ENCODE results near the gene CHML.

CHML gene

GRCh38 chr1:241637604-241638003, 2.6 kb downstream of the CHML start:
- no peak overlapping the region for H3K27ac Mint-ChIP-seq
- H3K4me3 Mint-ChIP-seq, result peak overlapping the region; percentile 82
- H3K27me3 Mint-ChIP-seq, result no peaks in the 10 kb centered on the region
- H3K4me1 Mint-ChIP-seq, result peaks cover 51% of the 10 kb centered on the region
- H3K36me3 Mint-ChIP-seq, result peaks cover 13% of the 10 kb centered on the region
- H3K9me3 Mint-ChIP-seq, result no peaks in the 10 kb centered on the region

GRCh38 chr1:241637046-241637590, 3.1 kb downstream of the CHML start:
- no peaks in the 10 kb centered on the region for H3K9me3 Mint-ChIP-seq
- H3K27ac Mint-ChIP-seq, result no peak overlapping the region
- peak overlapping the region; percentile 82 for H3K4me3 Mint-ChIP-seq
- no peaks in the 10 kb centered on the region for H3K27me3 Mint-ChIP-seq
- peaks cover 55% of the 10 kb centered on the region for H3K4me1 Mint-ChIP-seq
- peaks cover 13% of the 10 kb centered on the region for H3K36me3 Mint-ChIP-seq

DNA sequence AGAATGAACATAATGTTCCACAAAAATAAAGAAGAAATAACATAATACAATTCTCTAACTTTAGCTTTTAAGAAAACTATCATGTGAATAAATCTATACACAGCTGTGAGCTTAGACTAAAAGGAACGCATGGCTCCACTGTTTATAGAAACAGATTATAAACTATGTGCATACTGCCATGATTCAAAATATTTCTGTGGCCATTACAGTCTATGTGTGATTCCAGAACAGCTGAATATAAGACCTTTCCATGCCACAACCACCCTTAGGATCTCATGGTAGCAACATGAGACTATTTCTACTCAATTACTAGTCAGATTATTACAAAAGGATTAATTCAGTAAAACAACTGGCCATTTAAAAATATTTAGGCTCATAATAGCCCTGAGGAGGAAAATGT, 3.9 kb downstream of the CHML start:
- peak overlapping the region; percentile 52 for H3K4me3 Mint-ChIP-seq
- H3K27me3 Mint-ChIP-seq, result no peaks in the 10 kb centered on the region
- peaks cover 13% of the 10 kb centered on the region for H3K36me3 Mint-ChIP-seq
- H3K9me3 Mint-ChIP-seq, result no peaks in the 10 kb centered on the region
- peaks cover 62% of the 10 kb centered on the region for H3K4me1 Mint-ChIP-seq
- H3K27ac Mint-ChIP-seq, result no peak overlapping the region

- no peaks in the 10 kb centered on the region for H3K27me3 Mint-ChIP-seq
- H3K4me1 Mint-ChIP-seq, result peaks cover 58% of the 10 kb centered on the region
- no peaks in the 10 kb centered on the region for H3K9me3 Mint-ChIP-seq
- H3K36me3 Mint-ChIP-seq, result peaks cover 13% of the 10 kb centered on the region
- H3K4me3 Mint-ChIP-seq, result no peak overlapping the region
- H3K27ac Mint-ChIP-seq, result no peak overlapping the region
These were observed 4.5 kb downstream of the CHML start for GRCh38 chr1:241635556-241636152.

- H3K27me3 Mint-ChIP-seq, result no peaks in the 10 kb centered on the region
- no peak overlapping the region for H3K27ac Mint-ChIP-seq
- H3K4me3 Mint-ChIP-seq, result no peak overlapping the region
- peaks cover 13% of the 10 kb centered on the region for H3K36me3 Mint-ChIP-seq
- no peaks in the 10 kb centered on the region for H3K9me3 Mint-ChIP-seq
- H3K4me1 Mint-ChIP-seq, result peaks cover 63% of the 10 kb centered on the region
These were observed 7.2 kb downstream of the CHML start for GRCh38 chr1:241632987-241633386.

DNA sequence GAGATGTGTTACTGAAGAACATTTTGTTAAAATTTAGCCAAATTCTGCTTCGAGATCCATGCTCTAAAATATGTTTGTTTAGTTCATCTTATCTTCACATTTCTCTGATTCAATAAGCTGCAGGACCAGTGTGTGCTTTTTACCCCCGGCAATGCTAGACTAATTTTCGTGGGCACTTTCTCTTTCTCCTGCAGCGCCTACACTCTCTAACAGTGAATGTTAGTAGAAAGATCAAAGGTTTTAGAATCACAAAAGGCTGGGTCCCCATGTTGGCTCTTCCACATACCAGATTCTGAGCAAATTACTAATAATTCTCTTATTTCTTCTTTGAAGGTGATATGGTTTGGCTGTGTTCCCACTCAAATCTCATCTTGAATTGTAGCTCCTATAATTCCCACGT, 8.5 kb downstream of the CHML start:
- H3K27me3 Mint-ChIP-seq, result no peaks in the 10 kb centered on the region
- H3K27ac Mint-ChIP-seq, result no peak overlapping the region
- H3K9me3 Mint-ChIP-seq, result no peaks in the 10 kb centered on the region
- peaks cover 13% of the 10 kb centered on the region for H3K36me3 Mint-ChIP-seq
- H3K4me1 Mint-ChIP-seq, result peaks cover 59% of the 10 kb centered on the region
- peak overlapping the region; percentile 53 for H3K4me3 Mint-ChIP-seq

DNA sequence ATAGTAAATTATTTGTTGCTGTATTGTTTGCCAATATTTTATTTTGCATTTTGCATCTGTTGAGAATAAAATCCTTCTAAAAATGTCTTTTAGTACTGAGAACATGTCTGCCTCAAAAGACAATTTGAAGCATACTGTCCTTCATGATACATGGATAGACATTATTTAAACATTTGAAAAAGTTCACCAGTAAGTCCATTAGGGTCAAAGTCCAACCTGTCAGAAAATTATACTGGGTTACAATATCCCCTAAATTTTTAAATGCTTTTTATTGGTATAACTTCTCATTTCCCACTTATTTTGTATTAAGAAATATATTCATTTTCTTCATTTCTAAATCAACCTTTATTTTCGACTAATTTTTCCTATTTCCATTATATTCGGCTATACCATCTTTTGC, 9.3 kb downstream of the CHML start:
- Mint-ChIP-seq H3K36me3 (peaks cover 13% of the 10 kb centered on the region), H3K4me3 (no peak overlapping the region), H3K27ac (no peak overlapping the region), H3K27me3 (no peaks in the 10 kb centered on the region), H3K4me1 (peaks cover 51% of the 10 kb centered on the region), H3K9me3 (no peaks in the 10 kb centered on the region)

GRCh38 chr1:241630476-241630875, 9.7 kb downstream of the CHML start:
- H3K27ac Mint-ChIP-seq, result no peak overlapping the region
- no peaks in the 10 kb centered on the region for H3K9me3 Mint-ChIP-seq

GRCh38 chr1:241630005-241630404, 10.2 kb downstream of the CHML start:
- peaks cover 42% of the 10 kb centered on the region for H3K4me1 Mint-ChIP-seq
- no peaks in the 10 kb centered on the region for H3K9me3 Mint-ChIP-seq
- no peak overlapping the region for H3K4me3 Mint-ChIP-seq
- H3K27me3 Mint-ChIP-seq, result no peaks in the 10 kb centered on the region
- H3K27ac Mint-ChIP-seq, result peak overlapping the region; percentile 41
- peaks cover 6% of the 10 kb centered on the region for H3K36me3 Mint-ChIP-seq

More at GRCh38 chr1:241630476-241630875, 9.7 kb downstream of the CHML start:
- Mint-ChIP-seq H3K27me3 (no peaks in the 10 kb centered on the region), H3K4me1 (peaks cover 47% of the 10 kb centered on the region), H3K36me3 (peaks cover 11% of the 10 kb centered on the region), H3K4me3 (no peak overlapping the region)

DNA sequence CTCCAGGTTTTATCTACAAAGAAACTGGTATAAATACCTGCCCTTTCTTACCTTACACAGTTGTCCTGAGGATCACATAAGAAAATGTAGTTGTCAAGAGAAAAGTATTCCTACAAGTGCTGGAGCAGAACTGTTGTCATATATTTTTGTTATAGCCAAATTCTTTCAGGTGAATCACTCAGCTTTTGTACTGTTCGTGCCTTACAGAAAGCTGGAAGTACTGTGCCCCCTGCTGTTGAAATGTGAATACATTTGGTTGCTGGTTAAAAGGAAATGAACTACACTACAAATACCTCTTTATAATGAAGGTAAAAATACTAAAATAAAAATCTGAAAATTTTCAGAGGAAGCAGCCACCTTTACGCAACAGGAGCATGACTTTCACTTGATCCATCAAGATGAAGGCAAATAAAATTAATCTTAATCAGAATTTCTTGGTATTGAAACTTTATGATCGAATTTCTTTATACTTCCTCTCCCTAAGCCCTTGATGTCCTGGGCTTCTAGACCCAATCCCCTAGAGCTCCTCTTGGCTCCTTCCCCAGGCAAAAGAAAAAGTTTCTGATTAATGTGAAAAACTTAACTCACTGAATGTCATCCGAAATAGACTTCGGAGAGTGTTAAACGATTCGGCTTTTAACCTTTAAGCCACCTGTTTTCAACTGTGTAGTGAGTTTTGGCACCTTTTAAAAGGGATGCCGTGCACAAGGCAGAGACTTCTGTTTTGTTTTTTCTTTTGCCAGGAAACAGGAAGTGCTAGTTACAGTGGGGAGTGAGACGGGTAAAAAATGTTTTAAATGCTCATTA, 12.5 kb downstream of the CHML start:
- no peaks in the 10 kb centered on the region for H3K27me3 Mint-ChIP-seq
- H3K9me3 Mint-ChIP-seq, result no peaks in the 10 kb centered on the region
- H3K36me3 Mint-ChIP-seq, result no peaks in the 10 kb centered on the region
- H3K4me3 Mint-ChIP-seq, result peak overlapping the region; percentile 64
- peaks cover 39% of the 10 kb centered on the region for H3K4me1 Mint-ChIP-seq
- H3K27ac Mint-ChIP-seq, result peak overlapping the region; percentile 95

DNA sequence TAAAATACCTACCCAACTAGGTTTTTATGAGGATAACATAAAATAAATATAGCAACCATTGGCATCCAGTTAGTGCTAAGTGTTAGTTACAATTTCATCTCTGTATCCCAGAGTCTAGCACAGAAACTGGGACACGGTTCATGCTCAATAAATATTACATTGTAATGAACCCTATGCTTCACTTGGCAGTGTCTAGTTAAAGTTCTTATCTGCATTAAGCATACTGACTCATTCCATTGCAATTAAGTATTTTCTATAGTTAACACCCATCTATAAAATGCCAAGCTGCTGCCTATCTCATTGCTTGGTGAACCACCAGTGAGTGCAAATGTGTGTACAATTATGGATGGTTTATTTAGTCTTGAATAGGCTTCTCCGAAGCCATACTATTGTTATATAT, 15.2 kb downstream of the CHML start:
- Mint-ChIP-seq H3K27ac (no peak overlapping the region), H3K36me3 (no peaks in the 10 kb centered on the region), H3K4me1 (peaks cover 25% of the 10 kb centered on the region), H3K27me3 (no peaks in the 10 kb centered on the region), H3K4me3 (no peak overlapping the region), H3K9me3 (no peaks in the 10 kb centered on the region)

- Mint-ChIP-seq H3K4me1 (peaks cover 6% of the 10 kb centered on the region), H3K9me3 (no peaks in the 10 kb centered on the region), H3K27ac (no peak overlapping the region), H3K4me3 (no peak overlapping the region), H3K36me3 (no peaks in the 10 kb centered on the region), H3K27me3 (no peaks in the 10 kb centered on the region)
These were observed 17.5 kb downstream of the CHML start for GRCh38 chr1:241622669-241623068.

GRCh38 chr1:241617426-241617825, 22.7 kb downstream of the CHML start:
- H3K9me3 Mint-ChIP-seq, result no peaks in the 10 kb centered on the region
- no peaks in the 10 kb centered on the region for H3K36me3 Mint-ChIP-seq
- H3K4me3 Mint-ChIP-seq, result no peak overlapping the region
- no peaks in the 10 kb centered on the region for H3K4me1 Mint-ChIP-seq
- no peaks in the 10 kb centered on the region for H3K27me3 Mint-ChIP-seq
- H3K27ac Mint-ChIP-seq, result no peak overlapping the region

GRCh38 chr1:241615043-241615974, 24.9 kb downstream of the CHML start:
- no peaks in the 10 kb centered on the region for H3K27me3 Mint-ChIP-seq
- no peak overlapping the region for H3K4me3 Mint-ChIP-seq
- no peaks in the 10 kb centered on the region for H3K4me1 Mint-ChIP-seq
- no peaks in the 10 kb centered on the region for H3K9me3 Mint-ChIP-seq
- H3K36me3 Mint-ChIP-seq, result no peaks in the 10 kb centered on the region
- H3K27ac Mint-ChIP-seq, result no peak overlapping the region

DNA sequence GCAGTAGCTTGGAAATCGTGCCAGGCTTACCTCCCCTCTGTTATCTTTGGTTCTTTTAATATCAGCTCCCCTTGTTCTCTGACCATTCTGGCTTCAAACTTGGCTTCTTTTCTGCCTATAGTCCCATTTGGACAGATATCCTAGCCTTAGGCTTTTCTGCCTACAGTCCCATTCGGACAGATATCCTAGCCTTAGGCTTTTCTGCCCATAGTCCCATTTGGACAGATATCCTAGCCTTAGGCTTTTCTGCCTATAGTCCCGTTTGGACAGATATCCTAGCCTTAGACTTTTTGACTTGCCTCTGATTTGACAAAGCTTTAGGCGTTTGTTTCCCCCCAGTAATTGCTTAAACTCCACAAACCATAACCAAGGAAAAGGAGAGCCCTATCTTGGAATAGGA, 25.6 kb downstream of the CHML start:
- Mint-ChIP-seq H3K4me3 (no peak overlapping the region), H3K36me3 (no peaks in the 10 kb centered on the region), H3K27ac (no peak overlapping the region), H3K27me3 (no peaks in the 10 kb centered on the region), H3K4me1 (no peaks in the 10 kb centered on the region), H3K9me3 (no peaks in the 10 kb centered on the region)
